ENCODE data around the gene THOC5. TPM values are rescaled to one million over a fixed set of nuclear protein-coding genes. Genes with fewer than 3 reads are reported as not detected.
"Not testable (repeated sequence)": the region's sequence is repeated elsewhere in the genome, so short reads cannot be mapped to it uniquely, and the experiment has no call there.

THOC5 gene
- polyA plus RNA-seq (2013, experiment 1 of 2), result 32.1 TPM
- 25.1 TPM for polyA plus RNA-seq (2013, experiment 2 of 2)

DNA sequence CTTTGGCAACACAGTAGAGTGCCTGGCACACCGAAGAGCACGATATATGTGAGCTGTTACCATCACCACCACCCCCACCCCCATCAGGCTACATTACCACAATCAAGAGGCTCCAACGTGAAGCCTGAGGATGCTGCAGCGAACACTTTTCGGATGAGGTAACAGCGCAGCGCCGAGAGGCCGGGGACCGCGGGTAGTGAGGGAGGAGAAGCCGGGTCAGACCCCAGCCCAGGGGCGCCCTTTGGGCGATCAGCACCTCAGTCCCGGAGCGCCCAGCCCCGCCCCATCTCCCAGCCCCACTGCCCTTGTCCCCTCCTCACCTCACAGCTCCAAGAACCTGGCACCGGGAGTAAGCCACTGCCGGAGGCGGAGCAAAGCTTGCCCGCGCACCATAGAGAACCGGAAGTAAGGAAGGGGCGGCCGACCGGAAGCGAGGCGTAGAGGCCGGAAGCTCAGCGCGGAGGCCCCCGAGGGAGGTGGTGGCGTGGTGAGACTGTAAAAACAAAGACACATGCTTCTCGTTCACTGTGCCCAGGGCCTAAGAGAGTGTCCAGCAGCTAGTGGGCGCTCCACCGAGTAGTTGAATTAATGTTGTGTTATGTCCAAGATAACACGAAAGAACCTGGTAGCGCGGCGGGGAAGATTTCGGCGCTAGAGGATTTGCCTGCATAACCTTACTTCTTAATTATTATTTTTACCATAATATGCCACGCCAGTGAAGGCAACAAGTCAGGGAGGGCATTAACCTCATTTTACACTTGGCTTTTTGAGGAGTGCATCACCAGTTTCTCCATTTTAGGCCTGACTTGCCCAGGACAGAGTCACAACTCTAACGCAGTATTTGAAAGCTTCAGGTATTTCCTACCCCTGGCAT is at the start of gene THOC5:
Gene THOC5, minus strand, starts transcription at position 407 of the 874 bp plus-strand sequence. CDS start 4,610 bp downstream, outside the sequence.
- peaks cover 59% of the 10 kb centered on the region for H3K36me3 ChIP-seq (ENCODE audit: insufficient read depth, low read length)
- H3K4me1 ChIP-seq (ENCODE audit: insufficient read depth, low read length), result no peaks in the 10 kb centered on the region
- no peaks in the 10 kb centered on the region for H3K9me3 ChIP-seq (ENCODE audit: insufficient read depth, low read depth, low read length)
- peak within 1 kb of the TSS; percentile 83 for H3K27ac ChIP-seq (ENCODE audit: low read depth, low read length)
- H3K27me3 ChIP-seq (ENCODE audit: insufficient read depth, low read length), result no peaks in the 10 kb centered on the region
- WGBS, result 5% methylated on average over 44 of the region's 44 CpGs
- H3K9ac ChIP-seq (ENCODE audit: low read depth, low read length), result peak within 1 kb of the TSS; percentile 91
- peak within 1 kb of the TSS; percentile 95 for H3K4me3 ChIP-seq (ENCODE audit: low read length)

- H3K27ac ChIP-seq (ENCODE audit: low read depth, low read length), result no peak overlapping the region
- no peak overlapping the region for H3K4me3 ChIP-seq (ENCODE audit: low read length)
- no peaks in the 10 kb centered on the region for H3K27me3 ChIP-seq (ENCODE audit: insufficient read depth, low read length)
- no peaks in the 10 kb centered on the region for H3K36me3 ChIP-seq (ENCODE audit: insufficient read depth, low read length)
- WGBS, result 98% methylated on average over 3 of the region's 3 CpGs
- no peaks in the 10 kb centered on the region for H3K4me1 ChIP-seq (ENCODE audit: insufficient read depth, low read length)
- H3K9me3 ChIP-seq (ENCODE audit: insufficient read depth, low read depth, low read length), result no peaks in the 10 kb centered on the region
- no peak overlapping the region for H3K9ac ChIP-seq (ENCODE audit: low read depth, low read length)
These were observed 45.1 kb upstream of the THOC5 start for GRCh38 chr22:29598684-29599020.

DNA sequence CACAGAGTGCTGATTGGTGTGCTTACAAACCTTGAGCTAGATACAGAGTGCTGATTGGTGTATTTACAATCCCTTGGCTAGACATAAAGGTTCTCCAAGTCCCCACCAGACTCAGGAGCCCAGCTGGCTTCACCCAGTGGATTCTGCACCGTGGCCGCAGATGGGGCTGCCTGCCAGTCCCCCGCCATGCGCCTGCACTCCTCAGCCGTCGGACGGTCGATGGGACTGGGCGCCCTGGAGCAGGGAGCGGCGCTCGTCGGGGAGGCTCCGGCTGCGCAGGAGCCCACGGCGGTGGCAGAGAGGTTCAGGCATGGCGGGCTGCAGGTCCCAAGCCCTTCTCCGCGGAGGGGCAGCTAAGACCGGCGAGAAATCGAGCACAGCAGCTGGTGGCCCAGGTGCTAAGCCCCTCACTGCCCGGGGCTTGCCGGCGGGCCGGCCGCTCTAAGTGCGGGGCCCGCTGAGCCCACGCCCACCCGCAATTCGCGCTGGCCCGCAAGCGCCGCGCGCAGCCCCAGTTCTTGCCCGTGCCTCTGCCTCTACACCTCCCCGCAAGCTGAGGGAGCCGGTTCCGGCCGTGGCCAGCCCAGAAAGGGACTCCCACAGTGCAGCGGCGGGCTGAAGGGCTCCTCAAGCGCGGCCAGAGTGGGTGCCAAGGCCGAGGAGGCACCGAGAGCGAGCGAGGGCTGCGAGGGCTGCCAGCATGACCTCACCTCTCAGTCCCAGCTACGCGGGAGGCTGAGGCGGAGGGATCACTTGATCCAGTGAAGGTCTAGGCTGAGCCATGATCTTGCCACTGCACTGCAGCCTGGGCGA is 44.5 kb upstream of the THOC5 start:
- not testable (repeated sequence) for H3K27me3 ChIP-seq (ENCODE audit: insufficient read depth, low read length); H3K4me3 ChIP-seq (ENCODE audit: low read length); H3K9me3 ChIP-seq (ENCODE audit: insufficient read depth, low read depth, low read length); H3K4me1 ChIP-seq (ENCODE audit: insufficient read depth, low read length); H3K36me3 ChIP-seq (ENCODE audit: insufficient read depth, low read length); H3K9ac ChIP-seq (ENCODE audit: low read depth, low read length); H3K27ac ChIP-seq (ENCODE audit: low read depth, low read length)
- 94% methylated on average over 57 of the region's 57 CpGs for WGBS

DNA sequence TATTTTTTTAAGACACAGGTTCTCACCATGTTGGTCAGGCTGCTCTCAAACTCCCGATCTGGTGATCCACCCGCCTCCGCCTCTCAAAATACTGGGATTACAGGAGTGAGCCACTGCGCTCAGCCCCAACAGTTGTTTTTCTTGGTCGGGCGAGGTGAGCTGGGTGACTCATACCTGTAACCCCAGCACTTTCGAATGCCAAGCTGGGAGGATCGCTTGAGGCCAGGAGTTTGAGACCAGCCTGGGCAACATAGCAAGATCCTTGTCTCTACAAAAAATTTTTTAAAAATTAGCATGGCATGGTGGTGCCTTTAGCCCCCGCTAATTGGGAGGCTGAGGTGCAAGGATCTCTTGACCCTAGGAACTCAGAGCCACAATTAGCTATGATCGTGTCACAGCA is 42.9 kb upstream of the THOC5 start:
- no peak overlapping the region for H3K9ac ChIP-seq (ENCODE audit: low read depth, low read length)
- no peaks in the 10 kb centered on the region for H3K27me3 ChIP-seq (ENCODE audit: insufficient read depth, low read length)
- no peaks in the 10 kb centered on the region for H3K4me1 ChIP-seq (ENCODE audit: insufficient read depth, low read length)
- no peaks in the 10 kb centered on the region for H3K36me3 ChIP-seq (ENCODE audit: insufficient read depth, low read length)
- H3K27ac ChIP-seq (ENCODE audit: low read depth, low read length), result no peak overlapping the region
- 94% methylated on average over 10 of the region's 10 CpGs for WGBS
- H3K9me3 ChIP-seq (ENCODE audit: insufficient read depth, low read depth, low read length), result no peaks in the 10 kb centered on the region
- H3K4me3 ChIP-seq (ENCODE audit: low read length), result no peak overlapping the region

DNA sequence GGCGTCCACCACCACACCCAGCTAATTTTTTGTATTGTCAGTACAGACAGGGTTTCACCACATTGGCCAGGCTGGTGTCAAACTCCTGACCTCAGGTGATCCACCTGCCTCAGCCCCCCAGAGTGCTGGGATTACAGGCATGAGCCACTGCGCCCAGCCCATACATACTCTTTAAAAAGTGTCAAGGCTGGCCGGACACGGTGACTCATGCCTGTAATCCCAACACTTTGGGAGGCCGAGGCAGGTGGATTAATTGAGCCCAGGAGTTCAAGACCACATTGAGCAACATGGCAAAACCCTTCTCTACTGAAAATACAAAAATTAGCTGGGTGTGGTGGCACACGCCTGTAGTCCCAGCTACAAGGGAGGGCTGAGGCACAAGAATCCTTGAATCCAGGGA is 40.9 kb upstream of the THOC5 start:
- not testable (repeated sequence) for H3K4me3 ChIP-seq (ENCODE audit: low read length); H3K27me3 ChIP-seq (ENCODE audit: insufficient read depth, low read length); H3K4me1 ChIP-seq (ENCODE audit: insufficient read depth, low read length); H3K9ac ChIP-seq (ENCODE audit: low read depth, low read length); H3K36me3 ChIP-seq (ENCODE audit: insufficient read depth, low read length); H3K27ac ChIP-seq (ENCODE audit: low read depth, low read length); H3K9me3 ChIP-seq (ENCODE audit: insufficient read depth, low read depth, low read length)
- WGBS, result 91% methylated on average over 6 of the region's 6 CpGs

DNA sequence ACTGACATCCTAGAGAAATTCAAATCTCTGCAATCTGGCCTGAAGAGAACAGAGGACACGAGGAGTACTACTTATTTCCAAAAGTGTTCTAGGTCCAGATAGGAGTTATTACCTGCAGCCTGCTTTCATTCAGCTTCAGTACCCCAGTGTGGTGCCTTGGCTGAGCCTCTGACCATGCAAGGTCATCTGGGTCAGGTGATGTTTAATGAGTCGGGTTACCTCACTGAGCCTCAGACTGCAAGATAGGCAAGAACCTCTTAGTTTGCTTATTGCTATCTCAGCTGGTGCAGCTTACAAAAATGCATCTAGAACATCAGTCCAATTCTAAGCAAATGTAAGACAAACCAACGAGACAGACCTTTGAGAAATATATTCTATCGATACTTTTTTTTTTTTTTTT is 40.4 kb upstream of the THOC5 start:
- Histone ChIP-seq H3K27ac (ENCODE audit: low read depth, low read length) (no peak overlapping the region), H3K9me3 (ENCODE audit: insufficient read depth, low read depth, low read length) (no peaks in the 10 kb centered on the region), H3K4me1 (ENCODE audit: insufficient read depth, low read length) (no peaks in the 10 kb centered on the region), H3K27me3 (ENCODE audit: insufficient read depth, low read length) (no peaks in the 10 kb centered on the region), H3K4me3 (ENCODE audit: low read length) (no peak overlapping the region), H3K9ac (ENCODE audit: low read depth, low read length) (no peak overlapping the region), H3K36me3 (ENCODE audit: insufficient read depth, low read length) (no peaks in the 10 kb centered on the region)
- 89% methylated on average over 4 of the region's 4 CpGs for WGBS

GRCh38 chr22:29587938-29588699 is 34.6 kb upstream of the THOC5 start:
- H3K9ac ChIP-seq (ENCODE audit: low read depth, low read length), result no peak overlapping the region
- H3K36me3 ChIP-seq (ENCODE audit: insufficient read depth, low read length), result no peaks in the 10 kb centered on the region
- H3K27me3 ChIP-seq (ENCODE audit: insufficient read depth, low read length), result no peaks in the 10 kb centered on the region
- WGBS, result 89% methylated on average over 9 of the region's 9 CpGs
- H3K4me1 ChIP-seq (ENCODE audit: insufficient read depth, low read length), result no peaks in the 10 kb centered on the region
- no peaks in the 10 kb centered on the region for H3K9me3 ChIP-seq (ENCODE audit: insufficient read depth, low read depth, low read length)
- no peak overlapping the region for H3K27ac ChIP-seq (ENCODE audit: low read depth, low read length)
- no peak overlapping the region for H3K4me3 ChIP-seq (ENCODE audit: low read length)

GRCh38 chr22:29586193-29586705 is 32.7 kb upstream of the THOC5 start:
- WGBS, result 98% methylated on average over 3 of the region's 4 CpGs
- H3K4me3 ChIP-seq (ENCODE audit: low read length); H3K27ac ChIP-seq (ENCODE audit: low read depth, low read length); H3K9me3 ChIP-seq (ENCODE audit: insufficient read depth, low read depth, low read length); H3K9ac ChIP-seq (ENCODE audit: low read depth, low read length); H3K4me1 ChIP-seq (ENCODE audit: insufficient read depth, low read length); H3K36me3 ChIP-seq (ENCODE audit: insufficient read depth, low read length); H3K27me3 ChIP-seq (ENCODE audit: insufficient read depth, low read length): not testable (repeated sequence)

DNA sequence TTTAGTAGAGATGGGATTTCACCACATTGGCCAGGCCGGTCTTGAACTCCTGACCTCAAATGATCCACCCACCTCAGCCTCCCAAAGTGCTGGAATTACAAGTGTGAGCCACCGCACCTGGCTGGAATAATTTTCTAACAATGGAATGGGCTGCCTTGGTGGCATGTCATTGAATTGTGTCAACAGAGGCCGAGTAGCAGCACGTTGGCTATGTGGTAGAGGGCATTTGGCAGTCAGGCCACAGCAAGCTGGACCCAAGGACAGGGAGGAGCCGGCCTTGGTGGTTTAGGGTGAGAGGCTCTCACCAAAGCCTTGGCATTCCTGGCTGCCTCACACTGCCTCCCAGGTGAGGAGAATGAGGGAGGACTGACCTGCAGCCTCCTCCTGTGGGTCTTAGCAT is 31.4 kb upstream of the THOC5 start:
- H3K36me3 ChIP-seq (ENCODE audit: insufficient read depth, low read length), result no peaks in the 10 kb centered on the region
- no peaks in the 10 kb centered on the region for H3K9me3 ChIP-seq (ENCODE audit: insufficient read depth, low read depth, low read length)
- no peak overlapping the region for H3K27ac ChIP-seq (ENCODE audit: low read depth, low read length)
- H3K9ac ChIP-seq (ENCODE audit: low read depth, low read length), result no peak overlapping the region
- WGBS, result 94% methylated on average over 5 of the region's 5 CpGs
- no peak overlapping the region for H3K4me3 ChIP-seq (ENCODE audit: low read length)
- H3K4me1 ChIP-seq (ENCODE audit: insufficient read depth, low read length), result peaks cover 5% of the 10 kb centered on the region
- H3K27me3 ChIP-seq (ENCODE audit: insufficient read depth, low read length), result no peaks in the 10 kb centered on the region

GRCh38 chr22:29581799-29582198 is 28.2 kb upstream of the THOC5 start:
- peaks cover 9% of the 10 kb centered on the region for H3K4me1 ChIP-seq (ENCODE audit: insufficient read depth, low read length)
- H3K27me3 ChIP-seq (ENCODE audit: insufficient read depth, low read length), result no peaks in the 10 kb centered on the region
- H3K36me3 ChIP-seq (ENCODE audit: insufficient read depth, low read length), result peaks cover 13% of the 10 kb centered on the region
- WGBS, result 95% methylated on average over 12 of the region's 12 CpGs
- H3K9me3 ChIP-seq (ENCODE audit: insufficient read depth, low read depth, low read length), result no peaks in the 10 kb centered on the region
- H3K4me3 ChIP-seq (ENCODE audit: low read length), result no peak overlapping the region
- no peak overlapping the region for H3K9ac ChIP-seq (ENCODE audit: low read depth, low read length)
- no peak overlapping the region for H3K27ac ChIP-seq (ENCODE audit: low read depth, low read length)
